HL-60 (cell line): ENCODE results near the gene PRRC2B.

Experiments
- REST ChIP-seq: IDR thresholded peaks from 2 replicates; pipeline ENCODE4 v1.6.1; 2012; ENCODE audit warnings: low read depth; ENCODE audit not compliant: insufficient replicate concordance
- TF ChIP-seq, protein P1 (sequence below): IDR thresholded peaks from one replicate; pipeline ENCODE4 v1.5.1; 2011; ENCODE audit warnings: low read length, control low read depth, inconsistent platforms; ENCODE audit not compliant: insufficient read depth

- TF ChIP-seq, protein P1, sequence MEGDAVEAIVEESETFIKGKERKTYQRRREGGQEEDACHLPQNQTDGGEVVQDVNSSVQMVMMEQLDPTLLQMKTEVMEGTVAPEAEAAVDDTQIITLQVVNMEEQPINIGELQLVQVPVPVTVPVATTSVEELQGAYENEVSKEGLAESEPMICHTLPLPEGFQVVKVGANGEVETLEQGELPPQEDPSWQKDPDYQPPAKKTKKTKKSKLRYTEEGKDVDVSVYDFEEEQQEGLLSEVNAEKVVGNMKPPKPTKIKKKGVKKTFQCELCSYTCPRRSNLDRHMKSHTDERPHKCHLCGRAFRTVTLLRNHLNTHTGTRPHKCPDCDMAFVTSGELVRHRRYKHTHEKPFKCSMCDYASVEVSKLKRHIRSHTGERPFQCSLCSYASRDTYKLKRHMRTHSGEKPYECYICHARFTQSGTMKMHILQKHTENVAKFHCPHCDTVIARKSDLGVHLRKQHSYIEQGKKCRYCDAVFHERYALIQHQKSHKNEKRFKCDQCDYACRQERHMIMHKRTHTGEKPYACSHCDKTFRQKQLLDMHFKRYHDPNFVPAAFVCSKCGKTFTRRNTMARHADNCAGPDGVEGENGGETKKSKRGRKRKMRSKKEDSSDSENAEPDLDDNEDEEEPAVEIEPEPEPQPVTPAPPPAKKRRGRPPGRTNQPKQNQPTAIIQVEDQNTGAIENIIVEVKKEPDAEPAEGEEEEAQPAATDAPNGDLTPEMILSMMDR: no peak
- no peak for TF ChIP-seq REST
These were observed 103.0 kb downstream of the PRRC2B start for GRCh38 chr9:131496844-131497405.
